ENCODE measurements around the gene STRBP. TPM values are rescaled to one million over a fixed set of nuclear protein-coding genes. Genes with fewer than 3 reads are reported as not detected.
"Not testable (repeated sequence)": the region's sequence is repeated elsewhere in the genome, so short reads cannot be mapped to it uniquely, and the experiment has no call there.

The STRBP gene
- total RNA-seq, 1 donor from 2014 or later: 58.9 TPM

DNA sequence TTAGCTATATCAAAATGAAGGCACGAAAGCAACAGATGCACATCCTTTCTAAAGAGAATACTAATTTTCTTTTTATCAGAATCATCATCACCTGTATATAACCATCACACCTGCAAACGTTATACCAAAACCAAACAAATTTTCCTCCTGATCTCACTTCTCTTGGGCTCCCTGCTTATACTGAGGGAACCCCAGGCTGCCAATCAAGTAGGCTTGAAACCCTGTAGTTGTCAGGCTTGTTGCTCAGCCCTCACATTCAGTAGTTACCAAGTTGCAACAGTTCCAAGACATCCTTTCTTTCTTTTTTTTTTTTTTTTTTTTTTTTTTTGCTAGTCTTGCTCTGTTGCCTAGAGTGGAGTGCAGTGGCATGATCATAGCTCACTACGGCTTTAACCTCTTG, 12.7 kb downstream of the STRBP start:
- TF ChIP-seq, protein P1, sequence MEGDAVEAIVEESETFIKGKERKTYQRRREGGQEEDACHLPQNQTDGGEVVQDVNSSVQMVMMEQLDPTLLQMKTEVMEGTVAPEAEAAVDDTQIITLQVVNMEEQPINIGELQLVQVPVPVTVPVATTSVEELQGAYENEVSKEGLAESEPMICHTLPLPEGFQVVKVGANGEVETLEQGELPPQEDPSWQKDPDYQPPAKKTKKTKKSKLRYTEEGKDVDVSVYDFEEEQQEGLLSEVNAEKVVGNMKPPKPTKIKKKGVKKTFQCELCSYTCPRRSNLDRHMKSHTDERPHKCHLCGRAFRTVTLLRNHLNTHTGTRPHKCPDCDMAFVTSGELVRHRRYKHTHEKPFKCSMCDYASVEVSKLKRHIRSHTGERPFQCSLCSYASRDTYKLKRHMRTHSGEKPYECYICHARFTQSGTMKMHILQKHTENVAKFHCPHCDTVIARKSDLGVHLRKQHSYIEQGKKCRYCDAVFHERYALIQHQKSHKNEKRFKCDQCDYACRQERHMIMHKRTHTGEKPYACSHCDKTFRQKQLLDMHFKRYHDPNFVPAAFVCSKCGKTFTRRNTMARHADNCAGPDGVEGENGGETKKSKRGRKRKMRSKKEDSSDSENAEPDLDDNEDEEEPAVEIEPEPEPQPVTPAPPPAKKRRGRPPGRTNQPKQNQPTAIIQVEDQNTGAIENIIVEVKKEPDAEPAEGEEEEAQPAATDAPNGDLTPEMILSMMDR (conservative IDR thresholded peaks at IDR 0.05): no peak
- H3K36me3 Mint-ChIP-seq (ENCODE audit: low read depth): peaks cover 5% of the 10 kb centered on the region
- no peak overlapping the region for H3K4me3 Mint-ChIP-seq
- H3K9me3 Mint-ChIP-seq: no peaks in the 10 kb centered on the region
- no peaks in the 10 kb centered on the region for H3K4me1 Mint-ChIP-seq
- no peak overlapping the region for H3K27ac Mint-ChIP-seq (ENCODE audit: unreplicated experiment)
- no peaks in the 10 kb centered on the region for H3K27me3 Mint-ChIP-seq (ENCODE audit: low read depth)
- no peak for DNase-seq (ENCODE audit: low read depth, low spot score)

DNA sequence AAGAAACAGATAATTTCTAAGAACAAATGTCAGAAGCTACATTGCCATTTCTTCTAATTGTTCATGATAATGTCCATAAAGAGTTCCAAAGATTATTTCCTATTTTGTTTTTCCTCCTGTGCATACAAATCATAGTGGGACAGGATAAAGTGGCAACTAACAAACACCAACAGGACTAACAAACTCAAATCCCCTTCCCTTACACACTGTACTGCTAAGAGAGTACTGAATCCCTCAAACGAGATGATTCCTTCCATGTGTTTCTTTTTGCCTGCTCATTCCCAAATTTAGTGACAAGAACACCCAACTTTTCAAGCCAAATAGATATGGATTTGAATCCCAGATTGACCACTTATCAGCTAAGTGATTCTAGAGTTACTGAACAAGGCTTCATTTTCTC, 15.2 kb downstream of the STRBP start:
- Mint-ChIP-seq H3K9me3 (no peaks in the 10 kb centered on the region), H3K4me1 (no peaks in the 10 kb centered on the region), H3K4me3 (no peak overlapping the region), H3K27ac (ENCODE audit: unreplicated experiment) (no peak overlapping the region), H3K36me3 (ENCODE audit: low read depth) (peaks cover 5% of the 10 kb centered on the region), H3K27me3 (ENCODE audit: low read depth) (no peaks in the 10 kb centered on the region)
- TF ChIP-seq, protein P1 (conservative IDR thresholded peaks at IDR 0.05): no peak
- DNase-seq (ENCODE audit: low read depth, low spot score): no peak

DNA sequence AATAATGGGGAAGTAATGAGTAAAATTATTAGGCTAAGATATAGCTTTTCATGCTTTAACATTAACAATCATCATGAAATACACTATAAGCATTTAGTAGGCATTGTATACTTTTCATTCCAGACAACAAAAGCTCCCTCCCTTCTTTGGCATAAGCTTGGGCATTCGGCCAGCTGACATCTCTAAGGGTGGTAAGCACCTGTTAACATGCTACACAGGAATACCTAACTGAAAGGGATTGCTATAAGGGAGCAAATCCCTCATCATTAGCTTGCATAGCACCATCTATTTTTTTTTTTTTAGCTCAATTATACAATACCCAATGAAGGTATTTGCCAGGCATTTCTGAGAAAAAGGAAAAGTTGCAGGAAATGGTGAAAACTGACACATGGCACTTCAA, 16.6 kb downstream of the STRBP start:
- H3K4me1 Mint-ChIP-seq: no peaks in the 10 kb centered on the region
- no peak for DNase-seq (ENCODE audit: low read depth, low spot score)
- TF ChIP-seq, protein P1 (conservative IDR thresholded peaks at IDR 0.05): no peak
- no peak overlapping the region for H3K27ac Mint-ChIP-seq (ENCODE audit: unreplicated experiment)
- no peaks in the 10 kb centered on the region for H3K9me3 Mint-ChIP-seq
- no peak overlapping the region for H3K4me3 Mint-ChIP-seq
- no peaks in the 10 kb centered on the region for H3K27me3 Mint-ChIP-seq (ENCODE audit: low read depth)
- H3K36me3 Mint-ChIP-seq (ENCODE audit: low read depth): peaks cover 5% of the 10 kb centered on the region

DNA sequence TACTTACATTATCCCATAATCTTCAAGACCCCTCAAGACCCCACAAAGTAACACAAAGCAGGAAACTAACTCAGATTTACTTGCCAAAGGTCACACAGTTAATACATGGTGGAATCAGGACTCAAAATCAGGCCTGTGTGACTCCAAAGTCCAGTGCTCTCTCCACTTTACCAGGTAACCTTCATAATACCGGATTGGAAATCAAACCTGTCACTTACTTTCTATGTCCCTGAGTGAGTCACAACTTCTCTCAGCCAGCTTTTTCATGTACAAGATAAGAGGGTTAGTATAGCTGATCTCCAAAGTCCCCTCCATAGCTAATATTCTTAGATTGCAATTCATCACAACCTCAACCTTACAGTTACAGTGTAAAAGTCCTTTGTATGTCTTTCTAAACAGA, 17.1 kb downstream of the STRBP start:
- Mint-ChIP-seq H3K27me3 (ENCODE audit: low read depth) (no peaks in the 10 kb centered on the region), H3K36me3 (ENCODE audit: low read depth) (peaks cover 5% of the 10 kb centered on the region), H3K4me1 (no peaks in the 10 kb centered on the region), H3K9me3 (no peaks in the 10 kb centered on the region), H3K4me3 (no peak overlapping the region), H3K27ac (ENCODE audit: unreplicated experiment) (no peak overlapping the region)
- DNase-seq (ENCODE audit: low read depth, low spot score): no peak
- TF ChIP-seq, protein P1 (conservative IDR thresholded peaks at IDR 0.05): no peak

DNA sequence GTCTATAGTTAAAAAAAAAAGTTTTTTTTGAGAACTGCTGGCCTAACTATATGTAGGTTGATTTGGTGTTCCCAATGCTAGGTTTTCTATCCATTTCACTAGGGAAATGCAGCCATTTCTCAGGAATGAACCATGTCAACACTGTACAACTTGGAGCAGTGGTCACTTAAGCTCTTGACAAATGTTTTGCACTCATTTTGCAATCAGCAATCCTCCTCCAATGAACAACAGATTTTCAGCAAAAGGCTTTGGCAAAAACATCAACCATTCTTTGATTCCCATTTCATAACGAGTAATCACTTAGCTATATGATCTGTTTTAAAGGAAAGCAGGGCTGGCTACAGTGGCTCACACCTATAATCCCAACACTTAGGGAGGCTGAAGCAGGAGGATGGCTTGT, 17.9 kb downstream of the STRBP start:
- DNase-seq (ENCODE audit: low read depth, low spot score): no peak
- Mint-ChIP-seq H3K4me3 (no peak overlapping the region), H3K9me3 (no peaks in the 10 kb centered on the region), H3K4me1 (no peaks in the 10 kb centered on the region), H3K36me3 (ENCODE audit: low read depth) (peaks cover 5% of the 10 kb centered on the region), H3K27me3 (ENCODE audit: low read depth) (no peaks in the 10 kb centered on the region), H3K27ac (ENCODE audit: unreplicated experiment) (no peak overlapping the region)
- TF ChIP-seq, protein P1 (conservative IDR thresholded peaks at IDR 0.05): no peak

DNA sequence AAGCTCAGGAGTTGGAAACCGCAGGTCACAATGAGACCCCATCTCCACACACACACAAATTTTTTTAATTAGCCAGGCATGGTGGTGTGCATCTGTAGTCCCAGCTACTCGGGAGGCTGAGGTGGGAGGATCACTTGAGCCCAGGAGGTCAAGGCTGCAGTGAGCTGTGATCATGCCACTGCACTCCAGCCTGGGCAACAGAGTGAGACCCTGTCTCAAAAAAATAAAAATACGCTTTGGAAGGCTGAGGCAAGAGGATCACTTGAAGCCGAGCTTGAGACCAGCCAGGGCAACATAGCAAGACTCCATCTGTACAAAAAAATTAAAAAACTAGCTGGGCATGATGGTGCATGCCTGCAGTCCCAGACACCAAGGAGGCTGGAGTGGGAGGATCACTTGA, 19.2 kb downstream of the STRBP start:
- H3K4me1 Mint-ChIP-seq; H3K27ac Mint-ChIP-seq (ENCODE audit: unreplicated experiment); H3K9me3 Mint-ChIP-seq; H3K4me3 Mint-ChIP-seq; DNase-seq (ENCODE audit: low read depth, low spot score); H3K36me3 Mint-ChIP-seq (ENCODE audit: low read depth); H3K27me3 Mint-ChIP-seq (ENCODE audit: low read depth): not testable (repeated sequence)

All from neural crest cell (in vitro differentiated cells).